Measurements from ENCODE around the gene CANT1.
"Not testable (repeated sequence)": the region's sequence is repeated elsewhere in the genome, so short reads cannot be mapped to it uniquely, and the experiment has no call there.

The CANT1 gene

DNA sequence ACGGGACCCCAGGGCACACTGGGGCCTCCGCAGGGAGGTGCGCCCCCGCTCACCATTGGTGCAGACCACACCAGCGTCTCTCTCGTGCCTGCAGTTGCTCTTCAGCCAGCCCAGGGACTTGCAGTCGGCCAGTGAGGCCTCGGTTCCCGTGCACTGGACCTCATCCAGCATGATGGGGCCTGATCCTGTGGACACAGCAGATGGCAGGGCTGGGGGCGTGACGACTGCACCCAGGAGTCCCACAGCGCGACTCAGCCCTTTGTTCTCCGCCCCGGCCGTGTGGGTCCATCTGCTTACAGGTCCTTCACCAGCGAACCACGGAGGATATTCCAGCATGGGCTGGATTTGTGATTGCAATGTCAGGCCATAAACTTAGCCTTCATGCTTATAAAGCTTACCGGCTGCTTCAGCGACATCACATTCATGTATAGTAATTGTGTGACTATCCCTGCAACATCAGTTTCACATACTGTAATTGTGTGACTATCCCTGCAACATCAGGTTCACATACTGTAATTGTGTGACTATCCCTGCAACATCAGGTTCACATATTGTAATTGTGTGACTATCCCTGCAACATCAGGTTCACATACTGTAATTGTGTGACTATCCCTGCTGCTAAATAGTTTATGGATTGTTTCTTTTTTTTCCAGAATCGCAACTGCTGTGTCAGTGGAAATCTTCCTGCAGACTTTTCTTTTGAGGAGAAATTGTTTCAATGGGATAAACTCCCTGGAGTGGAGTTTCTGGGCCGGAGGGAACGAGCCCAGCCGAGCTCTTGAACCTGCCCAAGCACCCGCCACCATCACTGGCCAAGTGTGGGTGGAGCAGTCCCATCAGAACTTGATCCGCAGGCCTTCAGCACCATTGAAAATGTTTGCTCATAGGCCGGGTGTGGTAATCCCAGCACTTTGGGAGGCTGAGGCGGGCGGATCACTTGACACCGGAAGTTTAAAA lies 34.7 kb downstream of the CANT1 start:
- peak; percentile 29 for DNase-seq

DNA sequence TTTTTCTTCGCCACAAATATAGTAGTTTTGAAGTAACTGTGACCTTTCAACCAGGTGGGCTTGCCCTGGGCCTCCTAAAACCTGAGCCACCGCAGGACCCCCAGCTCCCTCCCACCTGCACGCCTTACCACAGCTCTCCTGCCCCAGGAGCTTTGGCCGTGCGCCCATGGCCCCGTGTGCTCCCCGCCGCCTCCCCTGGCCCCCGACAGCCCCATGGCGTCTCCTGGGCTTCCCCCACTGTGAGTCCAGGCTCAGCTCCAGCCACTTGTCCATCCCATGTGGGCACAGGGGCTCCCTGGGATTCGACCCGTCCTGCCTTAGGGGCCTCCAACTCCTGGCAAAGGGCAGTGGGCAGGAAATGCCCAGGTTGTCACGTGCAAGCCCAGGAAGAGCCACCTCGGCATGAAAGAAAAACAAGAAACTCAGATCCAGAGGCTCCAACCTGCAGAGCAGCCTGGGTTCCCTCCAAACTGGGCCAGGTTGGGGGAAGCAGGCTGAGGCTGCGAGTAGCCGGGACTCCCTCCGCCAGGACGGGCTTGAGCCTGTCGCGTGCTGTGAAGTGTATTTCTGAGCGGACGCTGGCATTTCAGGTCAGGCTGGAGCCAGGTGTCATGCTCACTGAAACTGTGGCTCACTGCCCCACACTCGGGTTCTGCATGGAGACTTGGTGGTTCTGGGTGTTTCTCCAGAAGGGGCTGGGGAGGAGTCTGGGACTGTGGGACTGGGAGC lies 35.6 kb downstream of the CANT1 start:
- no peak for DNase-seq

DNA sequence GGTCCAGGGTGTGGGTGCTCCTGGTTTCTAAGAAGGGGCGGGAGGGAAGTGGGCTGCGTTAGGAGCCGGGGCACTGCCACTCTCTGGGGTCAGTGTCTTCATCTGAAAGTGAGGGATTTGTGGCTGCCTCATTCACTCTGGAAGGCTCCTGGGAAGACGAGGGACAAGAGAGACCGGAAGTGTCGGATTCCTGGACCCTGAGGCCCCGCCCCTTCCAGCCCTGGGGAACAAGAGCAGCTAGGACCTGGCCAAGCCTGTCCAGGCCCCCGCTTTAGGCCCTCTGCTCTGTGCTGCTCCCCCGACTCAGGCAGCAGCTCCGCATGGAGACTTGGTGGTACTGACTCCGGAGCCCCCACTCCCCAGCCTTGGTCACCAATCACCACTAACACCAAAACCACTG lies 36.4 kb downstream of the CANT1 start:
- DNase-seq = no peak

DNA sequence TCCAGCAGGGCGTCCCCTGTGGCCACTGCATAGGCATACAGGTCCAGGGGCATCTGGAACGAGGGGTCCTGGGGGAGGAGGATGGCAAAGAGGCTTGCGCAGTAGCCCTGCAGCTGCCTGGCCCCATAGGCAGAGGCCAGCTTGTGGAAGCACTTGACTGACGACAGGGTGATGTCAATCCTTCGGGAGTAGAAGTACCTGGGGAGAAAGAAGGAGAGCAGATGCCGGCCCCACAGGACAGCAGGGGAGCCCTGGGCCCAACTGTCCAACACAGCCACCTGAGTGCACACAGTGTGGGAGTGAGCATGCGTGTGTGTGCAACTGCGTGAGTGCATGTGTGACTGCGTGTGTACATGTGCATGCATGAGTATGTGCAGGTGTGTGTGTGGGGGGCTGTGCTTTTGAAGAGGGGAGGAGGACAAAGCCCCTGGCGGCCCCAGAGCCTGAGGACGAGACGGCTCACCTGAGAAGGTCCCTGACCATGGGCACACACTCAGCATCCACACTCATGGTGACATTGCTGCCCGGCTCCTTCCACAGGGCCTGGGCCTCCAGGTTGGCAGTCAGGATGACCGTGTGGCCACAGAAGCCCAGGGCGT lies 37.0 kb downstream of the CANT1 start:
- DNase-seq = no peak

DNA sequence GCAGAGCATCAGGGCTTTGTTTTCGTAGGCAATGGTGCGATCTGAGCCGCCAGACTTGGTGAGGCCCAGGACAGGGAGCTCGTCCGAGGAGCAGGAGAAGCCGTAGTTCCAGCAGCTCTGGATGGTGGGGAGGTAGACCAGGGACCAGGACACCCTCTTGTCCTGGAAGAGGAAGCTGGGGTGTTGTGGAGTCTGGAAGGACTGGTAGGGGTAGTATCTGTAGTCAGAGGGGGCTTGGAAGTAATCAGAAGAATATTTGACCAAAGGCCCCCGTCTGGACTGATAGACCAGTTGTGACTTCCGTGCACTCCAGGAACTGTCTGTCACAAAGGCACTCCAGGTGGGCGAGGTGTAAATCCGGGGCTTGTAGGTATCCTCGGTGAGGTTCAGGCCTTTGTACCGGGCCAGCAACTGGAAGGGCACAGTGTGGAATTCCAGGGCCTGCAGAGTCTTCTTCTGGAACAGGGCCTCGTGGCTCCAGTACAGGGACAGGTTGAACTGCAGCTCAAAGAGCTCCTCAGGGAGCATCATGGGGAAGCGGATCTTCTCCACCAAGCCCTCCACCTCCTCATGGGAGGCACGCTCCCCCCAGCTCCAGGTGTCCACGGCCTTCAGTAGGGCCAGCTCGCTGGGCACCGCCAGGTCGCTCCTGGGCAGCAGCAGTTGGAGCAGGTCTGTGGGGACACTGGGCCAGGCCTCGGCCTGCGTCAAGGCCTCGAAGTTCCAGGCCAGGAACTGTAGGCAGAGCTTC lies 37.6 kb downstream of the CANT1 start:
- no peak for DNase-seq

DNA sequence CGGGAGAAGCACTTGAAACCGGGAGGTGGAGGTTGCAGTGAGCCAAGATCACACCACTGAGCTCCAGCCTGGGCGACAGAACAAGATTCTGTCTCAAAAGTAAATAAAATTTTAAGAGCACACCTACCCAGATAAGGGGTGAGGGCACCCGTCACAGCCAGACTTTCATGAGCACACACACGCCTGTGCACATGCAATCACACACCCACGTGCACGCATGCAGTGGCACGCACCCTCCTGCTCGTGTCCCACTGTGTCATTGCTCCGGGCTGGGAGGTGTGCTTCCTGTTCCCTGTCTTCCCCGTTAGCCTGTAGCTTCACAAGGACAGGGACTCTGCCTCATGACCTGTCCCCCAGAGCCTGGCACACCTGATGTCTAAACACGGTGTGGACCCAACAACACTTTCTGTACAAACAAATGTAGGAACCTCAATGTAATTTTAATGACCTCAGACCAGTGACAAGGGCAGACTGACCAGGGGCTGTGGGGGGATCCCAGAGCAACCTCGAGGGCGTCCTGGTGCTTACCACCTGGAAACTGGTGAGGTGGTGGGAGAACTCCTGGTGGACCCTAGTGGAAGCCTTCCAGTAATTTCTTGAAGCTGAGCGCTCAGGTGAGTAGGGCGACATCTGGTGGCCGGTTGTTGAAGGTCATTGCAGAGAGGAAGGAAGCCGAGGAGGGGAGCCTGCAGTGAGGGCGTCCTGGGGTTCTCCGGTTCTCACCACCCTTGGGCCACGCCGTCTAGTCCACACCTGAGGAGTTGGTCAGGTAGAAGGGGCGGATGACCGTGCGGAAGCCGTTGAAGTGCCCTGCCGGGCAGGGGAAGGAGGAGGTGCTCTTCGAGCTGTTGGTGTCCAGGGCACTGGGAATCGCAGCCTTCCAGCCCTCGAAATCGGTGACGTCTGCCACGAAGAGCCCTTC lies 38.5 kb downstream of the CANT1 start:
- DNase-seq = peak; percentile 84

DNA sequence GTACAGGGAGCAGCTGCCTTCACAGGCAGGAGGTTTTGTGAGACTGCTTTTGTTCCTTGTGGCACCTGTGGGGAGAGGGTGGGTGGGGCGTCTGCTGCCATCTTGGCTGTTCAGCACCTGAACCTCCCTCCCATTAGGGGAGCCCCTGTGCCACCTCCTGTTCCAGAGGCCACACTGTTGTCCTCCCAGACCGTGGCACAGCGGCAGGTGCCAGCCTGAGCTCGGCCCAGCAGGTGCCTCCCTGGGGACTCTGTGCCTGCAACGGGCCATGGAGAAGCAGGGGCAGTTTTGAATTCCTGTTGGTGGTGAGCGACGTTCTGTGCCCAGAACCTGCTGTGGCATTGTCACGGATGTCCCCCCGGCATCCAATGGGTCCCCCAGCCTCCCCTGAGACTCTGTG lies 39.7 kb downstream of the CANT1 start:
- no peak for DNase-seq

DNA sequence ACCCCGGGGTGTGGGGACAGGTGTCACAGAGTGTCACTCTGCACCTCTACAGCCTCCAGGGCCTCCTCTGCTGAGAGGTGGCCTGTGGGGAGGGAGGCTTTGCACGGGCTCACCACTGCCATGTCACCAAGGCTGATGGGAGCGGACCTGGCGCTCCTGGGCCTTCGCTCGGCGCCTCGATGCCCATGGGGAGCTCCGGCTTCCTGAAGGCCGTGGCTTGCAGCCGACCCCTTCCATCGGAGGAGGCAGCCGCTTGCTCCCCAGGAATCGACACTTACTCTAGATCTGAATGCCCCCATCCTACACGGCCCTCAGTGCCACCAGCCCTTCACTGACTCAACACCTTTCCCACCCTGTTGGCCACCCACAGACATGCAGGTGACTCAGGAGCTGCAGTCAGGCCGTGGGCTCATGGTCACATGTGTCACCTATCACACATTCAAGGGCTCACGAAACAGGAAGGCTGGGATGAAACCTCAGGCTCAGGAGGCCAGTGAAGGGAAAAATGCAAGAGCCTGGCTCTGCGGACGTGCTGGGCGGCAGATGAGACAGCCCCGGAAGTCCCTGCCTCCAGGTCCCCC lies 41.7 kb downstream of the CANT1 start:
- no peak for DNase-seq

DNA sequence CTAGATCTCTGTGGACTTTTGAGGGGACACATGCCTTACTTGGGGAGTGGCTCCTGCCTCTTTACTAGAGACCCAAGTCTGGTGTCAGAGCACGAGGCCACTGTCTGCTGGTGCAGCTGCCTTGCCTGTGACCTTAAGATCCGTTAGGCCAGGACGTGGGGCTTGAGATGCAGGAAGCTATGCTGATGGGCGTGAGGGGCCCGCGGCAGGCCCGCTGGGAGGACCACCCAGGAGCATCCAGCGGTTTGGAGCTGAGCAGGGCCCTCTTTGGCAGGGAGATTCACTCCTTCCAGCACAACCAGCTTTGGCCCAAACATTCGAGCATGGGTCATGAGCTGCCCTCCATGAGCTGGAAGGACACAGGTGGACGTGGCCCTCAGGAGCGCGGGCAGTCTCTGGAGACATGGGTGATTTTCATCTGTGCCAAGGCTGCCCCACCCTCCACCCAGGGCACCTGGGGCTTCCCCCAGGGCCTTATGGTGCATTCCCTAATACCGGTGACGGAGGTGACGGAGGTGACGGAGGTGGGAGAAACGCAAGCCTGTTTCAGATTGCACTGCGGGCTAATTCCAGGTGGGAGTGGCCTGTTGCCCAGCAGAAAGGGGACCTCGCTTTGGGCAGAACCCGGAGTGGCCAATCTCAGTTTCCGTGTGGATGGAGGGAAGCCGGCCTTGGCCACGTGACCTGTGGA lies 42.5 kb downstream of the CANT1 start:
- no peak for DNase-seq

DNA sequence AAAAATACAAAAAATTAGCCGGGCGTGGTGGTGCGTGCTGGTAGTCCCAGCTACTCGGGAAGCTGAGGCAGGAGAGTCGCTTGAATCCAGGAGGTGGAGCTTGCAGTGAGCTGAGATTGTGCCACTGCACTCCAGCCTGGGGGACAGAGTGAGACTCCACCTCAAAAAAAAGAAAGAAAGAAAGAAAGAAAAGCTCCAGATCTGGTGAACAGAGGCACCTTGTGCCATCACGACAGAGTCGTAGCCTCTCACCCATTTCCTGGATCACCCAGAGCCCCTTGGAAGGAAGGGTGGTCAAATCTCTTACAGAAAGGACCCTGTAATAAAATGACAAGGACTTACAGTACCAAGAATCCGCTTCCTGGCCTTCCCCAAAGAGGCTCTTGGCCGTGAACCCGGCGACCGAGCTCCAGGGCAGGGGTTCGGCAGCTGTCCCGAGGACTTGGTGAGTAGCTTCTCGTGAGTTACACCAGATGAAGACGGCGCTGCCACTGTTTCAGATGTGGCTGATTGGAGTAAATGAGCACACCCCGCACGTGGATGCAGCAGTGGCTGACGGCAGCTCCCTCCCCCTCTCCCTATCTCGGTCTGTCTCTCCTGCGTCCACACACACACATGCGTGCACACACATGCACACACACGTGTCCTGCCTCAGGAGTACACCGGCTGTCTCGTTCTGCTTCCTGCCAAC lies 43.3 kb downstream of the CANT1 start:
- no peak for DNase-seq

DNA sequence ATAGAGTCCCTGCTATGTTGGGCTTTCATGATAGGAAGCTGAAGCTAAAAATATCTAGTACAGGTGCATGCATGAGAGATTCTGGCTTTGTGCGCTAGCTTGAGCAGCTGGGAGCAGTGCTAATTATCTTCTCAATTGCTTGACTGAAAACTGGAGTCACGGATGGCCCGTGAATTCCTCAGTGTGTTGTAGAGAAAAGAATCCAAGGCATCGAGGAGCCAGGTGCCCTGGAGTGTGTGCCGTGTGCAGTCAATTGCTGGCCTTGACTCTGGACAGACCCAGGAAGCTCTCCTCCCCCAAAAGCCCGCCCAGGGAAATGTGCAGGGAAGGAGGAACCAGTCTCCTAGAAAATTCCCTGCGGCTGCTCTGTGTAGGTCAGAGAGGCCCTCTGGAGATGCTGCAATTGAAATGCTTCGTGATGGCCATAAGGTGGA lies 44.1 kb downstream of the CANT1 start:
- DNase-seq = peak; percentile 50

DNA sequence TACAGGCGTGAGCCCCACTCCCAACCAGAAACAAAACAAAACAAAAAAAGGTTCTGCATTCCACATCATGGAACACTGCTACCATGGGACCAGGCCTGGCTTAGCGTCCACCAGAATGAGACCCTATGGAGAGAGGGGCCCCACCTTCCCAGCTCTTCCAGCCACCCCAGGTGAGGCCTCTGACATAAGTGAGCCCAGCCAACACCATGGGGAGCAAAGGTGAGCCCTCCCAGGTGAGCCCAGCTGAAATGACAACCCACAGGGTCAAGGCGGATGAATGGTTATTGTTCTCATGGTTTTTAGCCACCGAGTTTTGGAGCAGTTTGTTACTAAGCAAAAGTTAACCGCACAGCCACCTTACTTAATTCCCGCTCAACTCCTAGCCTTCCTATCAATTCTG lies 46.2 kb downstream of the CANT1 start:
- no peak for DNase-seq

DNA sequence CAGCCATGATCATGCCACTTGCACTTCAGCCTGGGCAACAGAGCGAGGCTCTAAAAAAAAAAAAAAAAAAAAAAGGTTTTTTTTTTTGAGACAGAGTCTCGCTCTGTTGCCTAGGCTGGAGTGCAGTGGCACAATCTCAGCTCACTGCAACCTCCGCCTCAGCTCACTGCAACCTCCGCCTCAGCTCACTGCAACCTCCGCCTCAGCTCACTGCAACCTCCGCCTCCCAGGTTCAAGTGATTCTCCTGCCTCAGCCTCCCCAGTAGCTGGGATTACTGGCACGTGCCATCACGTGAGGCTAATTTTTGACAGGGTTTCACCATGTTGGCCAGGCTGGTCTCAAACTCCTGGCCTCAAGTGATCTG lies 46.6 kb downstream of the CANT1 start:
- DNase-seq = not testable (repeated sequence)

DNA sequence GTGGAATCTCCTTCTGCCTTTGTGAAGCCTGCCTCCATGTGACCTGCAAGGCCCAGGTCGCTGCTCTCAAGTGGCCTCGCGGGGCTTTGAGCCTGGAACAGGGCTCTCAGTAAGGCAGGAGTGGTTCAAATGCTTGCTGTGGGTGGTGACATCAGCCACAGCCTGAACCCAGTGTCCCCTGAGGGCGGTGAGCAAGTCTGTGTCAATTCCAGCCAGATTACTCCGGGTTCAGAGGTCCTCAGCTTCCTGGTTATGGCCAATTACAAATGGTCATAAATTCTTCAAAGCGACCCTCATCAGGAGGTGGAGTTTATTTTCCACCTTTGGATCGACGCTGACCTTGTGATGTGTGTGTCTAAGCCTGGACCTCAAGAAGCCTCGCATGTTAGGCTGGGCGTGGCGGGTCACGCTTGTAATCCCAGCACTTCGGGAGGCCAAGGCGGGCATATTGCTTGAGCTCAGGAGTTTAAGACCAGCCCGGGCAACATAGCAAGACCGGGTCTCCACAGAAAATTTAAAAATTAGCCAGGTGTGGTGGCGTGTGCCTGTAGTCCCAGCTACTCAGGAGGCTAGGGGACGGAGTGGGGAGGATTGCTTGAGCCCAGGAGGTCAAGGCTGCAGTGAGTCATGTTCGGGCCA lies 47.1 kb downstream of the CANT1 start:
- no peak for DNase-seq

DNA sequence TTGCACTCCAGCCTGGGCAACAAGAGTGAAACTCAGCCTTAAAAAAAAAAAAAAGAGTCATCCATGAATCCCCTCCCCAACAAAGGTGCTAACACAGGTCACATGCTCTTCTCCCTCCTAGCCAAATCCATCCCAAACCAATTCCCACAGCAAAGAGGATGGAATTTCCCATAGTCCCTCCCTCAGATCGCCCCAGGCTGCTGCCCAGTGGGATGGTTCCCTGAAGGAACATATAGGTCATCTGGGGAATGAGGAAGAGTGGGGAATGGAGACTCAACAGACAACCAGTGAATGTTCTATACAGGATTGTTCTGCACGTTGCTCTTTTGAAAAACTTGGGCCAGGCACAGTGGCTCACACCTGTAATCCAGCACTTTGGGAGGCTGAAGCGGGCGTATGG lies 48.0 kb downstream of the CANT1 start:
- no peak for DNase-seq

DNA sequence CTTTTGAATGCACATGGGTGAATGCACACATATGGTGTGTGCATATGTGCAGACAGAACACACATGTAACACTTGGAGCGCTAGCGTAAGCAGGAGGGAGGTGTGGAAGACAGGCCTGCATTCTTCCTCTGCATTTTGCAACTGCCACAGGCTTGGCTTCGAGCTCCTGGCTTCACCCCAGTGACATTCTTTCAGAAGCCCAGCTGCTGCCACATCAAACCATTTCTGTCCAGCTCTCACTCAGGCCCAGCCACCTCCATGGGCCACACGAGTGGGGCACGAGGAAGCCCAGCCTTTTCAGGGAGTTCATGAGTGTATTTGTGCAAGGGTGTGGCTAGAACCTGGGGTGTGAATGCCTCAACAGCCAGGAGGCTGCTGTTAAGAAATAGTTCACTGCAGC lies 48.6 kb downstream of the CANT1 start:
- no peak for DNase-seq

DNA sequence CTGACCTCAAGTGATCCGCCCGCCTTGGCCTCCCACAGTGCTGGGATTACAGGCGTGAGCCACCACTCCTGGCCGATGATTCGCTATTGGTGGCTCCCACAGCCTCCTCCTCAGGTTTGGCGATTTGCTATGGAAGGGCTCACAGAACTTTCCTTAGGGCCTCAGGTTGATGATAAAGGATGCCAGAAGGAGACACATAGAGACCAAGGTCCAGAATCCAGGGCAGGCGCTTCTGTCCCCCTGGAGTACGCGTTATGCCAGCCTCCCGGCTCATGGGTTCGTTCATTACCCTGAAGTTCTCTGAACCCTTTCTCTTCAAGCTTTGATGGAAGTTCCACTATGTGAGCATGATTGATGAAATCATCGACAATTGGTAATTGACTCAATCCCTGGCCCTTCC lies 49.8 kb downstream of the CANT1 start:
- no peak for DNase-seq

DNA sequence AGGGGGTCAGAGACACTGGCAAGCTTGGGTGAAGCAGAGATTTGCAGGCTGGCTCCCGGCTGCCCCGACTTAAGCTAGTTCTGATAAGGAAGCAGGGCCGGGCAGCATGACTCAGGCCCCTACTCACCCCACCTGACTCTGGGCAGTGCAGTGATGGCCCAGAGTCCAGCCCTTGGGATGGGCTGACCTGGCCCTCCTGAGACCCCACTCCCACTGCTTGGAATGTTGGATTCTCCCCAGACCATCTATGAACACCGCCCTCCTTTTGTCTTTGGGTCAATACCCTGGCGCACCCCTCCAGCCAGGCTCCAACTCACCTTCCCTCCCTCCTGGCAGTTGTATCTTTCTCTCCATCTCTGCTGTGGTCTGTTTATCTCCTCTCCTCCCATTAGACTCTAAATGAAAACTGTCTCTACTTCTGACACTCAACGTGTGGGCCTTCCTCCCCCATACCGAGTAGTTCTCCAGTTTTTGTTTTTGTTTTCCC lies 50.9 kb downstream of the CANT1 start:
- no peak for DNase-seq

DNA sequence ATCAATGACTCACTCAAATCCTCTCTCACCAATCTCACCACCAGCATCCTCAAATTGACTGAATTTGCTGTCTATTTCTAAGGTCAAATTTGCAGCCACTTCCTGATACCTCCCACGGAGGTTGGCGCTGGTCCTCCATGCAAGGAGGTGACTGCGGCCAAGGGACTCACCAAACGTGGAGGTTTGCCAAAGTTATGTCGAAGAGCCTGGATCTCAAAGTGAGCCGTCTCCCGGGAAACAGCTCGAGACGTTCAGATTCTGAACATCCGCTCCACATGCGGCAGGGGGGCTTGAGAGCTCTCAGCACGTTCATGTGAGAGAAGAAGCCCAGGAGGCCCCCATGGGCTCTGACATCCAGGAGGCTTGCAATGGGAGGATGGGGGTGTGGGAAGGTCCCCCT lies 52.4 kb downstream of the CANT1 start:
- no peak for DNase-seq

DNA sequence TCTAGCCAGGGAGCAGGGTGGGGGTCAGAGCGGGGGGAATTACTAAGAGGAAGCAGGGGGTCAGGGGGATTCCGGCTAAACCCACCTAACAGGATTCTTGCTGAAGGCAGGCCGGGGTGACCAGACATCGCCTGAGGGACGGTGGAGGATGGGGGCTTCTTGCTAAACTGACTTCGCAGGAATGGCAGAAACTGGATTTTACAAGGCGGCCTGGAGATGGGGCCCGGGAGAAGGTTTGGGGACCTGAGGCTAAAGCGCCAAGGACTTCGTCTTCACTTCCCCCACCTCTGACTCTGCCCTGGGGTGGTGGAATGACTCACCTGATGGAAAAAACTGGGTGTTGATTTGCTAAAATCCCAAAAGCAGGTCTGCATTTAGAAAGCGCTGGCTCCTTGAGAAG lies 53.3 kb downstream of the CANT1 start:
- DNase-seq = no peak

All from RPMI8226 (cell line).